ENCODE results near the gene HTT.

The HTT gene

GRCh38 chr4:3263053-3263875 is 188.8 kb downstream of the HTT start:
- DNase-seq (ENCODE audit: low spot score): no peak

- DNase-seq (ENCODE audit: low spot score): no peak
Measured at GRCh38 chr4:3263876-3264193, 189.4 kb downstream of the HTT start.

GRCh38 chr4:3266076-3266475 is 191.6 kb downstream of the HTT start:
- no peak for DNase-seq (ENCODE audit: low spot score)

- no peak for DNase-seq (ENCODE audit: low spot score)
Measured at GRCh38 chr4:3267576-3268394, 193.3 kb downstream of the HTT start.

- DNase-seq (ENCODE audit: low spot score): no peak
Measured at GRCh38 chr4:3268395-3269104, 194.1 kb downstream of the HTT start.

- DNase-seq (ENCODE audit: low spot score): no peak
Measured at GRCh38 chr4:3269105-3269927, 194.8 kb downstream of the HTT start.

- no peak for DNase-seq (ENCODE audit: low spot score)
Measured at GRCh38 chr4:3269991-3270611, 195.6 kb downstream of the HTT start.

- no peak for DNase-seq (ENCODE audit: low spot score)
Measured at GRCh38 chr4:3271131-3271530, 196.7 kb downstream of the HTT start.

- peak; percentile 45 for DNase-seq (ENCODE audit: low spot score)
Measured at GRCh38 chr4:3276986-3277385, 202.5 kb downstream of the HTT start.

- no peak for DNase-seq (ENCODE audit: low spot score)
Measured at GRCh38 chr4:3280466-3280865, 206.0 kb downstream of the HTT start.

- DNase-seq (ENCODE audit: low spot score): no peak
Measured at GRCh38 chr4:3283483-3283882, 209.0 kb downstream of the HTT start.

- no peak for DNase-seq (ENCODE audit: low spot score)
Measured at GRCh38 chr4:3283916-3284315, 209.4 kb downstream of the HTT start.

GRCh38 chr4:3284734-3285557 is 210.5 kb downstream of the HTT start:
- DNase-seq (ENCODE audit: low spot score): no peak

- DNase-seq (ENCODE audit: low spot score): peak; percentile 32
Measured at GRCh38 chr4:3285558-3286334, 211.3 kb downstream of the HTT start.

GRCh38 chr4:3286335-3287175 is 212.1 kb downstream of the HTT start:
- no peak for DNase-seq (ENCODE audit: low spot score)

- no peak for DNase-seq (ENCODE audit: low spot score)
Measured at GRCh38 chr4:3287271-3287971, 212.9 kb downstream of the HTT start.

- DNase-seq (ENCODE audit: low spot score): no peak
Measured at GRCh38 chr4:3287972-3288570, 213.6 kb downstream of the HTT start.
